ENCODE data around the gene EXOSC2. TPM values are rescaled to one million over a fixed set of nuclear protein-coding genes. Genes with fewer than 3 reads are reported as not detected.

EXOSC2 gene
- total RNA-seq, 1 donor from 2014 or later: 57.2 TPM

DNA sequence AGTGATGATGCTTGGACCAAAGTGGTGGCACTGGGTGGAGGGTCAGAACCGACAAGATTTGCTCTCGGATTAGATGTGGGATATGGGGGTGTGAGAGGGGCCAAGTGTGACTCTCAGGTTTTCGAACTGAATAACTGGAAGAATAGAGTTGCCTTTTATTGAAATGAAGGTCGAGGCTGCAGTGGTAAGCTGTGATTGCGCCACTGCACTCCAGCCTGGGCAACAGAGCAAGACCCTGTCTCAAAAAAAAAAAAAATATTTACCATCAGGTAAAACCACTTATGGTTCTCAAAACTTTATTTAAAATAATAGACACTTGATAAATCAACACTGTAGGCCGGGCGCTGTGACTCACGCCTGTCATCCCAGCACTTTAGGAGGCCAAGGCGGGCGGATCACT lies 27.2 kb downstream of the EXOSC2 start:
- H3K27ac Mint-ChIP-seq: peak overlapping the region; percentile 33
- no peak for TF ChIP-seq CTCF (conservative IDR thresholded peaks at IDR 0.05)
- no peaks in the 10 kb centered on the region for H3K27me3 Mint-ChIP-seq
- H3K9me3 Mint-ChIP-seq: no peaks in the 10 kb centered on the region
- H3K4me1 Mint-ChIP-seq (ENCODE audit: unreplicated experiment): peaks cover 8% of the 10 kb centered on the region
- H3K36me3 Mint-ChIP-seq: peaks cover 10% of the 10 kb centered on the region
- DNase-seq (ENCODE audit: extremely low spot score, unreplicated experiment): no peak
- no peak overlapping the region for H3K4me3 Mint-ChIP-seq

DNA sequence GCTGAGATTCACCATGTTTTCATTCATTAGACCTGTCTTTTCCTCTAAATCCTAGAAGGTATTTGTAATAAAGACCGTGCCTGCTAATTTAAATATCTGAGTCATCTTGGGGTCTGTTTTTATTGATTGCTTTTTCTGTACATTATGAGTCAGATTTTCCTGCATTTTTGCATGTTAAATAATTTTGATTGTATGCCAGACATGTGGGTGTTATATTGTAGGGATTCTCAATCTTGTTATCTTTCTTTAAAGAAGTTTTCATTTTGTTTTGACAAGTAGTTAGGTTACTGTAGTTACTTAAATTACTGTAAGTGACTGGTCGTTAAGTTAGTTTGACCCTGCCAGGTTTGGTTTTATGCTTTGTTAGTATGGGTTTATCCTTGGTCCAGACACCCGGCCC lies 35.1 kb downstream of the EXOSC2 start:
- no peak for DNase-seq (ENCODE audit: extremely low spot score, unreplicated experiment)
- no peaks in the 10 kb centered on the region for H3K9me3 Mint-ChIP-seq
- no peaks in the 10 kb centered on the region for H3K27me3 Mint-ChIP-seq
- peaks cover 9% of the 10 kb centered on the region for H3K36me3 Mint-ChIP-seq
- no peak for TF ChIP-seq CTCF (conservative IDR thresholded peaks at IDR 0.05)
- H3K27ac Mint-ChIP-seq: peak overlapping the region; percentile 71
- H3K4me1 Mint-ChIP-seq (ENCODE audit: unreplicated experiment): peaks cover 26% of the 10 kb centered on the region
- no peak overlapping the region for H3K4me3 Mint-ChIP-seq

DNA sequence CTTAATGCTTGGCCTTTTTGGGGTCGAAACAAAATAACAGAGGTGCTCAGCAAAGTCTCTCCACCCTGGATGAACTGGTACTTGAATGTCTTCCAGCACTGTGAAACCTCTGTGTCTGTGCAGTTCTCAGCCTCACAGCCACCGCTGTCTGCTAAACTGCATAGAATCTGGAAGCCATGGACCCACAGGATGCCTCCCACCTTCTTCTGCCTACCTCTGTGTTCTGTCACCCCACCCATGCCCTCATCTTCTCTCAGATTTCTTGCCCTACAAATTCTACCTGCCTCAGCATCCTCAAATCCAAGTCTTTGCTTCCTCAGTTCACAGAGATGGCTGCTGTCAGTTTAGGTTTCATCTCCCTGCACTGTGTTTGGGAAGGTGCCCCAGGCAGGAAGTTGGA lies 35.6 kb downstream of the EXOSC2 start:
- no peak for DNase-seq (ENCODE audit: extremely low spot score, unreplicated experiment)
- no peak for TF ChIP-seq CTCF (conservative IDR thresholded peaks at IDR 0.05)
- Mint-ChIP-seq H3K4me1 (ENCODE audit: unreplicated experiment) (peaks cover 26% of the 10 kb centered on the region), H3K4me3 (no peak overlapping the region), H3K27ac (peak overlapping the region; percentile 71), H3K9me3 (no peaks in the 10 kb centered on the region), H3K36me3 (peaks cover 9% of the 10 kb centered on the region), H3K27me3 (no peaks in the 10 kb centered on the region)

DNA sequence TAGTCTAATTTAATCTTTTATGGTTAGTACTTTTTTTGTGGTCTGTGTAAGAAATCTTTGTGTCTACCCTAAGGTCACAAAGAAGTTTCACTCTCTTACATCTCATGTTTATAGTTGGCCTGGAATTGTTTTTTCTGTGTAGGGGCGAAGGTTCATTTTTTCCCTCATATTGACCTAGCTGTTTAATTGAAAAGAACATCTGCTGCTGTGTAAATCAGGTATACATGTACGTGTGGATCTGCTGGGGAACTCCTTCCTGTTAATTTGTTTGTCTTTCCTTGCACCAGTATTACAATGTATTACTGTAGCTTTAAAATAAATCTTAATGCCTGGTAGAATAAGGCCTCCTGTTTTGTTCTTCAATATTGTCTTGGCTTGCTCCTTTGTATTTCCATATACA lies 37.8 kb downstream of the EXOSC2 start:
- H3K9me3 Mint-ChIP-seq: no peaks in the 10 kb centered on the region
- no peaks in the 10 kb centered on the region for H3K27me3 Mint-ChIP-seq
- no peak for TF ChIP-seq CTCF (conservative IDR thresholded peaks at IDR 0.05)
- peak overlapping the region; percentile 52 for H3K27ac Mint-ChIP-seq
- H3K4me3 Mint-ChIP-seq: no peak overlapping the region
- DNase-seq (ENCODE audit: extremely low spot score, unreplicated experiment): no peak
- H3K36me3 Mint-ChIP-seq: peaks cover 9% of the 10 kb centered on the region
- H3K4me1 Mint-ChIP-seq (ENCODE audit: unreplicated experiment): peaks cover 26% of the 10 kb centered on the region

- no peaks in the 10 kb centered on the region for H3K9me3 Mint-ChIP-seq
- DNase-seq (ENCODE audit: extremely low spot score, unreplicated experiment): no peak
- TF ChIP-seq CTCF (conservative IDR thresholded peaks at IDR 0.05): peak; percentile 24
- H3K4me3 Mint-ChIP-seq: no peak overlapping the region
- H3K4me1 Mint-ChIP-seq (ENCODE audit: unreplicated experiment): peaks cover 29% of the 10 kb centered on the region
- H3K27ac Mint-ChIP-seq: peak overlapping the region; percentile 39
- H3K27me3 Mint-ChIP-seq: no peaks in the 10 kb centered on the region
- H3K36me3 Mint-ChIP-seq: peaks cover 9% of the 10 kb centered on the region
Observed at GRCh38 chr9:130732136-130732535, 38.6 kb downstream of the EXOSC2 start.

- DNase-seq (ENCODE audit: extremely low spot score, unreplicated experiment): no peak
- no peak for TF ChIP-seq CTCF (conservative IDR thresholded peaks at IDR 0.05)
- H3K9me3 Mint-ChIP-seq: no peaks in the 10 kb centered on the region
- no peak overlapping the region for H3K4me3 Mint-ChIP-seq
- peak overlapping the region; percentile 3 for H3K27ac Mint-ChIP-seq
- no peaks in the 10 kb centered on the region for H3K27me3 Mint-ChIP-seq
- peaks cover 29% of the 10 kb centered on the region for H3K4me1 Mint-ChIP-seq (ENCODE audit: unreplicated experiment)
- peaks cover 9% of the 10 kb centered on the region for H3K36me3 Mint-ChIP-seq
Observed at GRCh38 chr9:130732793-130733221, 39.2 kb downstream of the EXOSC2 start.
